ENCODE measurements around the gene OPALIN. TPM values are rescaled to one million over a fixed set of nuclear protein-coding genes. Genes with fewer than 3 reads are reported as not detected.

The OPALIN gene
- total RNA-seq, 1 experiment from 2014 or later, result not detected

DNA sequence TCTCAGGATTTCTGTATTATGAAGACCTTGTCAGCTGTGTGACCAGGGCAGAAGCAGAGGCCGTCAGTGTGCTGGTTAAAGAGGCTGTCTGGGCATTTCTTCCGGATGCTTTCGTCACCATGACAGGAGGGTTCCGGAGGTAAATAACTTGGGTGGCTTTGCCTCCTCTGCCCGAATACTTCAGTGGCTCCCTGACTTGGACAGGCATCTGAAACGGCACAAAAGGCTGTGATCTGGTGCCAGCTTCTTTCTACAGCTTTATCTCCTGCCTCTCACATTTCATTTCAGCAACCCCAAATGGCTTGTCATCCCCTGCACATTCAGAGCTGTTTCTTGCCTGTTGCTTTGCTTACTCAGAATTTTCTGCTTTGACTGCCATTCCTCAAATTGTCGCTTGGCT lies 31.3 kb downstream of the OPALIN start:
- CTCF ChIA-PET, result no interaction called here

GRCh38 chr10:96325719-96326373 lies 33.0 kb downstream of the OPALIN start:
- Histone ChIP-seq H3K9me3 (ENCODE audit: low read depth, low read length, poor library complexity, severe bottlenecking) (no peaks in the 10 kb centered on the region), H3K4me3 (ENCODE audit: low read depth, low read length, poor library complexity, severe bottlenecking) (no peak overlapping the region), H3K27ac (ENCODE audit: low read depth, low read length, poor library complexity, severe bottlenecking) (no peak overlapping the region), H3K4me1 (ENCODE audit: insufficient read depth, low read length, poor library complexity, severe bottlenecking) (no peaks in the 10 kb centered on the region), H3K36me3 (ENCODE audit: insufficient read depth, low read length, poor library complexity, severe bottlenecking) (no peaks in the 10 kb centered on the region), H3K27me3 (replicated peaks; ENCODE audit: insufficient read depth, low read depth, low read length, poor library complexity) (peaks cover 54% of the 10 kb centered on the region)
- ChIA-PET CTCF (no interaction called here), POLR2A (ENCODE audit: low non-redundant PET) (no interaction called here)
- TF ChIP-seq CTCF (conservative IDR thresholded peaks at IDR 0.05; ENCODE audit: low read depth, low read length), result no peak
- TF ChIP-seq EZH2 (IDR thresholded peaks at IDR 0.05; ENCODE audit: borderline replicate concordance, low read depth, low read length, poor library complexity, severe bottlenecking), result no peak
- BruUV-seq (replicated peaks), result no TSS peak
- DNase-seq (ENCODE audit: low spot score), result no peak
- intact Hi-C loops (cut with micrococcal nuclease; ENCODE audit: unreplicated experiment), result no loop called here

More for the DNA sequence above, 31.3 kb downstream of the OPALIN start:
- Histone ChIP-seq H3K36me3 (ENCODE audit: insufficient read depth, low read length, poor library complexity, severe bottlenecking) (no peaks in the 10 kb centered on the region), H3K27ac (ENCODE audit: low read depth, low read length, poor library complexity, severe bottlenecking) (no peak overlapping the region), H3K27me3 (replicated peaks; ENCODE audit: insufficient read depth, low read depth, low read length, poor library complexity) (peaks cover 56% of the 10 kb centered on the region), H3K4me3 (ENCODE audit: low read depth, low read length, poor library complexity, severe bottlenecking) (no peak overlapping the region), H3K4me1 (ENCODE audit: insufficient read depth, low read length, poor library complexity, severe bottlenecking) (no peaks in the 10 kb centered on the region), H3K9me3 (ENCODE audit: low read depth, low read length, poor library complexity, severe bottlenecking) (no peaks in the 10 kb centered on the region)
- intact Hi-C loops (cut with micrococcal nuclease; ENCODE audit: unreplicated experiment), result no loop called here
- TF ChIP-seq EZH2 (IDR thresholded peaks at IDR 0.05; ENCODE audit: borderline replicate concordance, low read depth, low read length, poor library complexity, severe bottlenecking) (no peak), CTCF (conservative IDR thresholded peaks at IDR 0.05; ENCODE audit: low read depth, low read length) (no peak)
- DNase-seq (ENCODE audit: low spot score), result no peak
- POLR2A ChIA-PET (ENCODE audit: low non-redundant PET), result no interaction called here
- no TSS peak for BruUV-seq (replicated peaks)

GRCh38 chr10:96324447-96324846 lies 34.4 kb downstream of the OPALIN start:
- Histone ChIP-seq H3K36me3 (ENCODE audit: insufficient read depth, low read length, poor library complexity, severe bottlenecking) (no peaks in the 10 kb centered on the region), H3K9me3 (ENCODE audit: low read depth, low read length, poor library complexity, severe bottlenecking) (no peaks in the 10 kb centered on the region), H3K27ac (ENCODE audit: low read depth, low read length, poor library complexity, severe bottlenecking) (no peak overlapping the region), H3K4me3 (ENCODE audit: low read depth, low read length, poor library complexity, severe bottlenecking) (no peak overlapping the region), H3K27me3 (replicated peaks; ENCODE audit: insufficient read depth, low read depth, low read length, poor library complexity) (peaks cover 54% of the 10 kb centered on the region), H3K4me1 (ENCODE audit: insufficient read depth, low read length, poor library complexity, severe bottlenecking) (no peaks in the 10 kb centered on the region)
- intact Hi-C loops (cut with micrococcal nuclease; ENCODE audit: unreplicated experiment), result no loop called here
- no peak for TF ChIP-seq CTCF (conservative IDR thresholded peaks at IDR 0.05; ENCODE audit: low read depth, low read length)
- TF ChIP-seq EZH2 (IDR thresholded peaks at IDR 0.05; ENCODE audit: borderline replicate concordance, low read depth, low read length, poor library complexity, severe bottlenecking), result no peak
- POLR2A ChIA-PET (ENCODE audit: low non-redundant PET), result no interaction called here
- DNase-seq (ENCODE audit: low spot score), result no peak
- CTCF ChIA-PET, result no interaction called here
- BruUV-seq (replicated peaks), result no TSS peak
